ENCODE results near the gene SYK. TPM values are rescaled to one million over a fixed set of nuclear protein-coding genes. Genes with fewer than 3 reads are reported as not detected.
A peak's percentile ranks its signal among the peaks of the same experiment; 100 is the strongest.

The SYK gene
- total RNA-seq, 1 experiment from 2014 or later: 9.0 TPM

- RAD21 ChIA-PET (ENCODE audit: low non-redundant PET in 1 of 2, low total read pairs in 2 of 2, uncharacterized antibody in 2 of 2, unreplicated experiment in 2 of 2): no interaction called here
- no TSS peak for BruUV-seq (replicated peaks)
- no peak overlapping the region for H3K4me2 ChIP-seq (ENCODE audit: low read length)
These were observed 94.6 kb downstream of the SYK start for GRCh38 chr9:90896231-90896630.

DNA sequence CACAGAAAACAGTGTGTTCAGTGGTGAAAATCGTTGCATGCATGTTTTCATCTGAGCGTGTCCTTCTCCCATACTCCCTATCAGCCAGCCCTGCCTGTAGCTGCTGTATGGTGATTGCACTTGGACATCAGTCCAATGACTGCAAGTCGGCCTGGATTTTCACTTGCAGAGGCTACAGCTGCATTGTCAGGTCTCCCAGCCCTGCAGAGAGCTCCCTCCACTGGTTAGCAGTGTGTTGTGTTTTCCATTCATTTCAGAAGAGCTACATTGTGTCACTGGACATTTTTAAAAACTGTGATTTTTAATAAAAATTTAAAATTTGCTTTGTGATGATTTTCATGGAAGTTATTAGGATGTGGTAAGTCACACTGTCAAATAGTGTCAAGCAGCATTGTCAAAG lies 96.6 kb downstream of the SYK start:
- ATAC-seq (peak; percentile 56), DNase-seq (ENCODE audit: low read depth, low spot score) (no peak)
- no peaks in the 10 kb centered on the region for H3K79me2 ChIP-seq (ENCODE audit: insufficient read depth, low read length)
- no peaks in the 10 kb centered on the region for H3K36me3 ChIP-seq (ENCODE audit: control insufficient read depth in 1 of 2, insufficient read depth in 2 of 2, low read length in 2 of 2)
- no peak overlapping the region for H2AFZ ChIP-seq (ENCODE audit: low read depth, low read length, poor library complexity, severe bottlenecking)
- no peaks in the 10 kb centered on the region for H3K9me3 ChIP-seq (ENCODE audit: control insufficient read depth in 1 of 2, insufficient read depth in 1 of 2, low read depth in 1 of 2, low read length in 2 of 2)
- H3K4me1 ChIP-seq (ENCODE audit: control insufficient read depth in 1 of 2, insufficient read depth in 2 of 2, low read length in 2 of 2): no peaks in the 10 kb centered on the region
- no peak for TF ChIP-seq CEBPB (IDR thresholded peaks at IDR 0.05; ENCODE audit: low read depth)
- TF ChIP-seq CTCF (IDR thresholded peaks at IDR 0.05 in 2 of 3, conservative IDR thresholded peaks at IDR 0.05 in 1 of 3; ENCODE audit: borderline replicate concordance in 1 of 3, insufficient read depth in 1 of 3, low read depth in 2 of 3, low read length in 2 of 3): peak in 2 of 3 experiments; percentile 34 to 35; a peak in 2 of 6 replicates
- TF ChIP-seq RAD21 (IDR thresholded peaks at IDR 0.05; ENCODE audit: low read depth): peak; percentile 21; the same call in 1 of the 2 replicates
- no peak for TF ChIP-seq ELF1 (IDR thresholded peaks at IDR 0.05; ENCODE audit: borderline replicate concordance, low read depth)
- no peak overlapping the region for H3K27ac ChIP-seq (ENCODE audit: low read depth, low read length)
- ChIA-PET RAD21 (ENCODE audit: low non-redundant PET in 1 of 2, low total read pairs in 2 of 2, uncharacterized antibody in 2 of 2, unreplicated experiment in 2 of 2) (interaction anchor here in 1 of 2 experiments (0.7 kb wide), 1 partner anchor 16 kb away, joined by 3 read pairs; no protein-coding TSS in a partner anchor), POLR2A (no interaction called here), CTCF (interaction anchor here (1.1 to 1.3 kb wide), 2 partner anchors 17 to 860 kb away, joined by 3 to 6 read pairs; no protein-coding TSS in a partner anchor)
- H4K20me1 ChIP-seq (ENCODE audit: insufficient read depth): no peaks in the 10 kb centered on the region
- no peak overlapping the region for H3K9ac ChIP-seq (ENCODE audit: low read length)
- H3K27me3 ChIP-seq (ENCODE audit: insufficient read depth, low read length): no peaks in the 10 kb centered on the region
- H3K9me2 ChIP-seq (ENCODE audit: insufficient read depth): no peaks in the 10 kb centered on the region
- H3K4me2 ChIP-seq (ENCODE audit: low read length): no peak overlapping the region
- no peak overlapping the region for H3K4me3 ChIP-seq (replicated peaks in 1 of 2; ENCODE audit: low read depth in 1 of 2, low read length in 2 of 2)
- no TSS peak for BruUV-seq (replicated peaks)
- intact Hi-C loops (cut with micrococcal nuclease): no loop called here

More at GRCh38 chr9:90896231-90896630, 94.6 kb downstream of the SYK start:
- no peak overlapping the region for H3K27ac ChIP-seq (ENCODE audit: low read depth, low read length)
- H3K4me1 ChIP-seq (ENCODE audit: control insufficient read depth in 1 of 2, insufficient read depth in 2 of 2, low read length in 2 of 2): no peaks in the 10 kb centered on the region
- H3K9me2 ChIP-seq (ENCODE audit: insufficient read depth): no peaks in the 10 kb centered on the region
- H3K79me2 ChIP-seq (ENCODE audit: insufficient read depth, low read length): no peaks in the 10 kb centered on the region
- CTCF ChIA-PET: interaction anchor here (1.4 kb wide), 1 partner anchor 18 kb away, joined by 5 read pairs; no protein-coding TSS in a partner anchor
- no peaks in the 10 kb centered on the region for H4K20me1 ChIP-seq (ENCODE audit: insufficient read depth)
- no peak for DNase-seq (ENCODE audit: low read depth, low spot score)
- H3K36me3 ChIP-seq (ENCODE audit: control insufficient read depth in 1 of 2, insufficient read depth in 2 of 2, low read length in 2 of 2): no peaks in the 10 kb centered on the region
- no peak overlapping the region for H3K9ac ChIP-seq (ENCODE audit: low read length)
- no peaks in the 10 kb centered on the region for H3K9me3 ChIP-seq (ENCODE audit: control insufficient read depth in 1 of 2, insufficient read depth in 1 of 2, low read depth in 1 of 2, low read length in 2 of 2)
- POLR2A ChIA-PET: no interaction called here
- intact Hi-C loops (cut with micrococcal nuclease): no loop called here
- ATAC-seq: no peak
- H2AFZ ChIP-seq (ENCODE audit: low read depth, low read length, poor library complexity, severe bottlenecking): no peak overlapping the region
- no peak for TF ChIP-seq EZH2phosphoT487 (IDR thresholded peaks at IDR 0.05; ENCODE audit: borderline replicate concordance)
- no peak for TF ChIP-seq CTCF (IDR thresholded peaks at IDR 0.05 in 2 of 3, conservative IDR thresholded peaks at IDR 0.05 in 1 of 3; ENCODE audit: borderline replicate concordance in 1 of 3, insufficient read depth in 1 of 3, low read depth in 2 of 3, low read length in 2 of 3)
- TF ChIP-seq SIN3A (IDR thresholded peaks at IDR 0.05; ENCODE audit: low read depth): no peak
- no peak for TF ChIP-seq RAD21 (IDR thresholded peaks at IDR 0.05; ENCODE audit: low read depth)
- no peaks in the 10 kb centered on the region for H3K27me3 ChIP-seq (ENCODE audit: insufficient read depth, low read length)
- no peak overlapping the region for H3K4me3 ChIP-seq (replicated peaks in 1 of 2; ENCODE audit: low read depth in 1 of 2, low read length in 2 of 2)

Data from HCT116 (cell line).